WTC11 (cell line): ENCODE results near the gene PPA2. TPM values are rescaled to one million over a fixed set of nuclear protein-coding genes. Genes with fewer than 3 reads are reported as not detected.

Experiments used
- ATAC-seq: fragments of 200-7000 bp; cut with Tn5 transposase; 2 replicates; pipeline ENCODE4 v1.10.0; 2021; ENCODE audit warnings: mild to moderate bottlenecking, moderate library complexity
- CTCF ChIA-PET: fragments of 300-600 bp; sonication (Branson Sonifier 250); formaldehyde crosslinking; loops from one replicate; lab custom pipeline; 2021; ENCODE audit warnings: antibody characterized with exemption; lab: Charles Lee
- POLR2A ChIA-PET: fragments of 350-600 bp; sonication (Branson Sonifier 250); formaldehyde crosslinking; loops from one replicate; lab custom pipeline; 2021; ENCODE audit warnings: antibody characterized with exemption; lab: Charles Lee
- DNase-seq: peaks from one replicate; pipeline ENCODE4 v3.0.0; 2021; ENCODE audit warnings: low spot score
- H3K27ac Mint-ChIP-seq: 2 replicates; pipeline ENCODE4 v1.8.0; 2021; ENCODE audit warnings: mixed read lengths
- H3K27me3 Mint-ChIP-seq: 2 replicates; pipeline ENCODE4 v1.8.0; 2021; ENCODE audit warnings: low read depth, mild to moderate bottlenecking, moderate library complexity, mixed read lengths
- H3K36me3 Mint-ChIP-seq: 2 replicates; pipeline ENCODE4 v1.8.0; 2021; ENCODE audit warnings: mixed read lengths
- H3K4me1 Mint-ChIP-seq: 2 replicates; pipeline ENCODE4 v1.8.0; 2022; ENCODE audit warnings: mixed read lengths
- H3K4me3 Mint-ChIP-seq: 2 replicates; pipeline ENCODE4 v1.8.0; 2021; ENCODE audit warnings: mild to moderate bottlenecking, moderate library complexity, mixed read lengths
- H3K9me3 Mint-ChIP-seq: 2 replicates; pipeline ENCODE4 v1.8.0; 2021; ENCODE audit warnings: mixed read lengths
- ATF2 ChIP-seq: sonication (generic); formaldehyde crosslinking; IDR thresholded peaks from 2 replicates; pipeline ENCODE4 v1.8.1; 2022; ENCODE audit warnings: low read depth, missing genetic modification reagents, borderline replicate concordance
- ATF3 ChIP-seq: sonication (generic); formaldehyde crosslinking; conservative IDR thresholded peaks from 2 replicates; pipeline ENCODE4 v1.8.1; 2022; ENCODE audit warnings: mild to moderate bottlenecking, missing genetic modification reagents
- ATF6 ChIP-seq: sonication (generic); formaldehyde crosslinking; IDR thresholded peaks from 2 replicates; pipeline ENCODE4 v1.8.1; 2023; ENCODE audit warnings: mild to moderate bottlenecking, missing genetic modification reagents
- JUN ChIP-seq: sonication (generic); formaldehyde crosslinking; IDR thresholded peaks from 2 replicates; pipeline ENCODE4 v1.8.0; 2023; ENCODE audit warnings: mild to moderate bottlenecking, missing genetic modification reagents
- MAX ChIP-seq: sonication (generic); formaldehyde crosslinking; IDR thresholded peaks from 2 replicates; pipeline ENCODE4 v1.8.0; 2022; ENCODE audit warnings: mild to moderate bottlenecking, missing genetic modification reagents
- RORB ChIP-seq: fragments of 250-450 bp; sonication (Bioruptor Pico); IDR thresholded peaks from 2 replicates; pipeline ENCODE4 v1.9.0; 2021; ENCODE audit warnings: mild to moderate bottlenecking
- SMAD3 ChIP-seq: sonication (generic); formaldehyde crosslinking; IDR thresholded peaks from 2 replicates; pipeline ENCODE4 v1.8.0; 2022; ENCODE audit warnings: missing genetic modification reagents, mild to moderate bottlenecking, borderline replicate concordance
- STAT6 ChIP-seq: sonication (generic); formaldehyde crosslinking; conservative IDR thresholded peaks from 2 replicates; pipeline ENCODE4 v1.8.1; 2023; ENCODE audit warnings: mild to moderate bottlenecking, low read depth, missing genetic modification reagents, moderate library complexity
- TP53 ChIP-seq: sonication (generic); formaldehyde crosslinking; IDR thresholded peaks from 2 replicates; pipeline ENCODE4 v1.8.1; 2023; ENCODE audit warnings: mild to moderate bottlenecking, missing genetic modification reagents
- ZBTB21 ChIP-seq: sonication (generic); formaldehyde crosslinking; IDR thresholded peaks from 2 replicates; pipeline ENCODE4 v1.8.1; 2023; ENCODE audit warnings: mild to moderate bottlenecking, missing genetic modification reagents, borderline replicate concordance
- ZNF232 ChIP-seq: sonication (generic); formaldehyde crosslinking; IDR thresholded peaks from 2 replicates; pipeline ENCODE4 v1.8.0; 2022; ENCODE audit warnings: mild to moderate bottlenecking, missing genetic modification reagents
- ZNF416 ChIP-seq: fragments of 250-450 bp; sonication (Bioruptor Pico); IDR thresholded peaks from 2 replicates; pipeline ENCODE4 v1.9.0; 2021; ENCODE audit warnings: mild to moderate bottlenecking, inconsistent platforms
- ZNF532 ChIP-seq: fragments of 250-450 bp; sonication (Bioruptor Pico); IDR thresholded peaks from 2 replicates; pipeline ENCODE4 v1.9.0; 2021; ENCODE audit warnings: mild to moderate bottlenecking, borderline replicate concordance
- total RNA-seq: library from RNA; stranded (reverse); gene quantifications from 3 replicates; pipeline ENCODE4 v1.2.3, GENCODE V29; 2021
- TF ChIP-seq, protein P1 (sequence below): sonication (generic); formaldehyde crosslinking; IDR thresholded peaks from 2 replicates; pipeline ENCODE4 v1.8.1; 2022; ENCODE audit warnings: low read depth, mild to moderate bottlenecking, moderate library complexity, missing genetic modification reagents, borderline replicate concordance
- TF ChIP-seq, protein P2 (sequence below): sonication (generic); formaldehyde crosslinking; IDR thresholded peaks from 2 replicates; pipeline ENCODE4 v1.8.1; 2023; ENCODE audit warnings: mild to moderate bottlenecking, missing genetic modification reagents, borderline replicate concordance
- TF ChIP-seq, protein P3 (sequence below): fragments of 250-450 bp; sonication (Bioruptor Pico); IDR thresholded peaks from 2 replicates; pipeline ENCODE4 v1.9.0; 2021; ENCODE audit warnings: mild to moderate bottlenecking

PPA2 gene
- total RNA-seq, 1 experiment from 2014 or later: 50.8 TPM

- TF ChIP-seq ATF6 (CRISPR knock-in tag): no peak
- no peak for TF ChIP-seq ZBTB21
- TF ChIP-seq, protein P1, sequence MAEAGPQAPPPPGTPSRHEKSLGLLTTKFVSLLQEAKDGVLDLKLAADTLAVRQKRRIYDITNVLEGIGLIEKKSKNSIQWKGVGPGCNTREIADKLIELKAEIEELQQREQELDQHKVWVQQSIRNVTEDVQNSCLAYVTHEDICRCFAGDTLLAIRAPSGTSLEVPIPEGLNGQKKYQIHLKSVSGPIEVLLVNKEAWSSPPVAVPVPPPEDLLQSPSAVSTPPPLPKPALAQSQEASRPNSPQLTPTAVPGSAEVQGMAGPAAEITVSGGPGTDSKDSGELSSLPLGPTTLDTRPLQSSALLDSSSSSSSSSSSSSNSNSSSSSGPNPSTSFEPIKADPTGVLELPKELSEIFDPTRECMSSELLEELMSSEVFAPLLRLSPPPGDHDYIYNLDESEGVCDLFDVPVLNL: no peak
Measured at GRCh38 chr4:105350859-105351490, 122.9 kb downstream of the PPA2 start (continued).

GRCh38 chr4:105348719-105349118, 125.1 kb downstream of the PPA2 start:
- no peaks in the 10 kb centered on the region for H3K36me3 Mint-ChIP-seq
- no peaks in the 10 kb centered on the region for H3K4me1 Mint-ChIP-seq
- no peak overlapping the region for H3K4me3 Mint-ChIP-seq
- no peaks in the 10 kb centered on the region for H3K27me3 Mint-ChIP-seq
- CTCF ChIA-PET: no interaction called here
- DNase-seq: no peak
- no peak for ATAC-seq
- no peak overlapping the region for H3K27ac Mint-ChIP-seq
- POLR2A ChIA-PET: no interaction called here
- no peaks in the 10 kb centered on the region for H3K9me3 Mint-ChIP-seq
- TF ChIP-seq, protein P2, sequence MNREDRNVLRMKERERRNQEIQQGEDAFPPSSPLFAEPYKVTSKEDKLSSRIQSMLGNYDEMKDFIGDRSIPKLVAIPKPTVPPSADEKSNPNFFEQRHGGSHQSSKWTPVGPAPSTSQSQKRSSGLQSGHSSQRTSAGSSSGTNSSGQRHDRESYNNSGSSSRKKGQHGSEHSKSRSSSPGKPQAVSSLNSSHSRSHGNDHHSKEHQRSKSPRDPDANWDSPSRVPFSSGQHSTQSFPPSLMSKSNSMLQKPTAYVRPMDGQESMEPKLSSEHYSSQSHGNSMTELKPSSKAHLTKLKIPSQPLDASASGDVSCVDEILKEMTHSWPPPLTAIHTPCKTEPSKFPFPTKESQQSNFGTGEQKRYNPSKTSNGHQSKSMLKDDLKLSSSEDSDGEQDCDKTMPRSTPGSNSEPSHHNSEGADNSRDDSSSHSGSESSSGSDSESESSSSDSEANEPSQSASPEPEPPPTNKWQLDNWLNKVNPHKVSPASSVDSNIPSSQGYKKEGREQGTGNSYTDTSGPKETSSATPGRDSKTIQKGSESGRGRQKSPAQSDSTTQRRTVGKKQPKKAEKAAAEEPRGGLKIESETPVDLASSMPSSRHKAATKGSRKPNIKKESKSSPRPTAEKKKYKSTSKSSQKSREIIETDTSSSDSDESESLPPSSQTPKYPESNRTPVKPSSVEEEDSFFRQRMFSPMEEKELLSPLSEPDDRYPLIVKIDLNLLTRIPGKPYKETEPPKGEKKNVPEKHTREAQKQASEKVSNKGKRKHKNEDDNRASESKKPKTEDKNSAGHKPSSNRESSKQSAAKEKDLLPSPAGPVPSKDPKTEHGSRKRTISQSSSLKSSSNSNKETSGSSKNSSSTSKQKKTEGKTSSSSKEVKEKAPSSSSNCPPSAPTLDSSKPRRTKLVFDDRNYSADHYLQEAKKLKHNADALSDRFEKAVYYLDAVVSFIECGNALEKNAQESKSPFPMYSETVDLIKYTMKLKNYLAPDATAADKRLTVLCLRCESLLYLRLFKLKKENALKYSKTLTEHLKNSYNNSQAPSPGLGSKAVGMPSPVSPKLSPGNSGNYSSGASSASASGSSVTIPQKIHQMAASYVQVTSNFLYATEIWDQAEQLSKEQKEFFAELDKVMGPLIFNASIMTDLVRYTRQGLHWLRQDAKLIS: no peak
- no peak for TF ChIP-seq ZNF532 (CRISPR knock-in tag)
- no peak for TF ChIP-seq ZNF232 (CRISPR knock-in tag)
- TF ChIP-seq SMAD3 (CRISPR knock-in tag): no peak
- TF ChIP-seq, protein P3, sequence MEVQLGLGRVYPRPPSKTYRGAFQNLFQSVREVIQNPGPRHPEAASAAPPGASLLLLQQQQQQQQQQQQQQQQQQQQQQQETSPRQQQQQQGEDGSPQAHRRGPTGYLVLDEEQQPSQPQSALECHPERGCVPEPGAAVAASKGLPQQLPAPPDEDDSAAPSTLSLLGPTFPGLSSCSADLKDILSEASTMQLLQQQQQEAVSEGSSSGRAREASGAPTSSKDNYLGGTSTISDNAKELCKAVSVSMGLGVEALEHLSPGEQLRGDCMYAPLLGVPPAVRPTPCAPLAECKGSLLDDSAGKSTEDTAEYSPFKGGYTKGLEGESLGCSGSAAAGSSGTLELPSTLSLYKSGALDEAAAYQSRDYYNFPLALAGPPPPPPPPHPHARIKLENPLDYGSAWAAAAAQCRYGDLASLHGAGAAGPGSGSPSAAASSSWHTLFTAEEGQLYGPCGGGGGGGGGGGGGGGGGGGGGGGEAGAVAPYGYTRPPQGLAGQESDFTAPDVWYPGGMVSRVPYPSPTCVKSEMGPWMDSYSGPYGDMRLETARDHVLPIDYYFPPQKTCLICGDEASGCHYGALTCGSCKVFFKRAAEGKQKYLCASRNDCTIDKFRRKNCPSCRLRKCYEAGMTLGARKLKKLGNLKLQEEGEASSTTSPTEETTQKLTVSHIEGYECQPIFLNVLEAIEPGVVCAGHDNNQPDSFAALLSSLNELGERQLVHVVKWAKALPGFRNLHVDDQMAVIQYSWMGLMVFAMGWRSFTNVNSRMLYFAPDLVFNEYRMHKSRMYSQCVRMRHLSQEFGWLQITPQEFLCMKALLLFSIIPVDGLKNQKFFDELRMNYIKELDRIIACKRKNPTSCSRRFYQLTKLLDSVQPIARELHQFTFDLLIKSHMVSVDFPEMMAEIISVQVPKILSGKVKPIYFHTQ (CRISPR knock-in tag): no peak
- no peak for TF ChIP-seq STAT6 (CRISPR knock-in tag)
- no peak for TF ChIP-seq ATF3
- no peak for TF ChIP-seq RORB (CRISPR knock-in tag)
- no peak for TF ChIP-seq ZNF416 (CRISPR knock-in tag)
- no peak for TF ChIP-seq ATF2
- TF ChIP-seq MAX: no peak
- TF ChIP-seq TP53 (CRISPR knock-in tag): no peak
- no peak for TF ChIP-seq JUN (CRISPR knock-in tag)
